Measurements from ENCODE around the gene RFNG. TPM values are rescaled to one million over a fixed set of nuclear protein-coding genes. Genes with fewer than 3 reads are reported as not detected.

Gene RFNG
- total RNA-seq, 1 donor from 2014 or later, result 43.4 TPM

GRCh38 chr17:82028966-82029365, 22.6 kb downstream of the RFNG start:
- Mint-ChIP-seq H3K4me3 (peak overlapping the region; percentile 59), H3K27me3 (no peaks in the 10 kb centered on the region), H3K4me1 (ENCODE audit: unreplicated experiment) (peaks cover 6% of the 10 kb centered on the region), H3K9me3 (no peaks in the 10 kb centered on the region), H3K36me3 (no peaks in the 10 kb centered on the region), H3K27ac (no peak overlapping the region)
- no peak for TF ChIP-seq CTCF (conservative IDR thresholded peaks at IDR 0.05)
- DNase-seq (ENCODE audit: extremely low spot score, unreplicated experiment), result no peak

- no peak for DNase-seq (ENCODE audit: extremely low spot score, unreplicated experiment)
- Mint-ChIP-seq H3K4me3 (no peak overlapping the region), H3K27ac (no peak overlapping the region), H3K4me1 (ENCODE audit: unreplicated experiment) (peaks cover 6% of the 10 kb centered on the region), H3K9me3 (no peaks in the 10 kb centered on the region), H3K27me3 (no peaks in the 10 kb centered on the region), H3K36me3 (no peaks in the 10 kb centered on the region)
- TF ChIP-seq CTCF (conservative IDR thresholded peaks at IDR 0.05), result no peak
Observed at GRCh38 chr17:82028246-82028645, 23.4 kb downstream of the RFNG start.

- no peak overlapping the region for H3K27ac Mint-ChIP-seq
- H3K27me3 Mint-ChIP-seq, result no peaks in the 10 kb centered on the region
- no peak overlapping the region for H3K4me3 Mint-ChIP-seq
- no peaks in the 10 kb centered on the region for H3K36me3 Mint-ChIP-seq
- H3K9me3 Mint-ChIP-seq, result no peaks in the 10 kb centered on the region
- DNase-seq (ENCODE audit: extremely low spot score, unreplicated experiment), result no peak
- peaks cover 12% of the 10 kb centered on the region for H3K4me1 Mint-ChIP-seq (ENCODE audit: unreplicated experiment)
- no peak for TF ChIP-seq CTCF (conservative IDR thresholded peaks at IDR 0.05)
Observed at GRCh38 chr17:82025401-82026107, 26.1 kb downstream of the RFNG start.

GRCh38 chr17:82024859-82025258, 26.8 kb downstream of the RFNG start:
- Mint-ChIP-seq H3K36me3 (no peaks in the 10 kb centered on the region), H3K4me1 (ENCODE audit: unreplicated experiment) (peaks cover 12% of the 10 kb centered on the region), H3K9me3 (no peaks in the 10 kb centered on the region), H3K27ac (no peak overlapping the region), H3K27me3 (no peaks in the 10 kb centered on the region), H3K4me3 (no peak overlapping the region)
- TF ChIP-seq CTCF (conservative IDR thresholded peaks at IDR 0.05), result no peak
- DNase-seq (ENCODE audit: extremely low spot score, unreplicated experiment), result no peak

GRCh38 chr17:82023447-82024241, 28.0 kb downstream of the RFNG start:
- no peak for TF ChIP-seq CTCF (conservative IDR thresholded peaks at IDR 0.05)
- Mint-ChIP-seq H3K4me3 (peak overlapping the region; percentile 85), H3K9me3 (no peaks in the 10 kb centered on the region), H3K27me3 (no peaks in the 10 kb centered on the region), H3K4me1 (ENCODE audit: unreplicated experiment) (peaks cover 12% of the 10 kb centered on the region), H3K27ac (no peak overlapping the region), H3K36me3 (no peaks in the 10 kb centered on the region)
- no peak for DNase-seq (ENCODE audit: extremely low spot score, unreplicated experiment)
